GF-D8 (cell line): ENCODE results near the gene CEP164.

Experiments used
- DNase-seq: peaks from one replicate; lab custom pipeline; 2025; lab: John Stamatoyannopoulos, UW

The CEP164 gene

GRCh38 chr11:117462864-117463247, 135.2 kb downstream of the CEP164 start:
- DNase-seq: no peak
